HG02885 (cell line): ENCODE data around the gene SDR9C7.
A peak's percentile ranks its signal among the peaks of the same experiment; 100 is the strongest.
"Not testable (repeated sequence)": the region's sequence is repeated elsewhere in the genome, so short reads cannot be mapped to it uniquely, and the experiment has no call there.

Experiments
- ATAC-seq: cut with Tn5 transposase; IDR thresholded peaks from one replicate; pipeline ENCODE4 v1.9.1; 2021; ENCODE audit warnings: mild to moderate bottlenecking; ENCODE audit not compliant: unreplicated experiment, poor library complexity

Gene SDR9C7

DNA sequence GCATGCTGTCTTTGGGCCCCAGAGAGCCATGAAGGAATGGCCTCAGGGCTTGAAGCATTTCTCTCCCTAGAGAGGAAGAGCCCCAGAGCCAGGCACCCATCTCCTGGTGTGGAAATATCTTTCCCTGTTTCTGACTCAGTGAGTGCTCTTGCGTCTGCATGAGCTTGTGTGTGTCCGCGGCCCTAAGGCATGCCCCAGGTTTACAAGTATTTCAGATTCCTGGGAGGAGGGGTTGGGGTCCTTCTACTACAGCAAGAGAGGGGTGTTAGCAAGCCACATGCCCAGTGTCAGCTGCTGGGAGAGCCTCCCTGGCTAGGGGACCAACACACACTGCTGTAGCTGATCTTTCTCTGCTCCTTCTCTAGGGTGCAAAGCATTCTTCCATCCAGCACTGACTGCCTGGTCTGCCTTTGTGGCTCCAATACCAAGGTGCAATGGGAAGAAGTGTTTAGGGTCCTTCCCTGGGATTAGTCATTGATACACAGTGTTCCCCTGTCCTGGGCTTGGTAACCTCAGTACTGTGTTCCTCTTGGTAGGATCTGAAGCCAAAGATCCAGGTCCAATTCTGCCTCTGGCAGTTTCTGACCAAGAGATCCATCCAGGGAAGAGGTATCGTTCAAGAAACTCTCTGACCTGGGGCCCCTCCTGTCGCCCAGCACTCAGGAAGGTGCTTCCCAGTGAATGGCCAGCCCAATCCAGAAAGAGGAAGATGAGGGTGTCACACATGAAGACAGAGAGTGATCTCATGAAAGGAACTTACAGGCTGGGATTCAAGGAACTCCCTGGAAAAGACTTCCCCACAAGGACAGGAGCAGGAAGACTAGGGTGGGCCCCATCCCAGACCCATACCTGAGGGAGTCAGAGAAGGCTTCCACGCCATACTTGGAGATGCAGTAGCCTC lies 20.1 kb upstream of the SDR9C7 start:
- ATAC-seq: no peak

- ATAC-seq: no peak
Observed at GRCh38 chr12:56953314-56953713, 19.1 kb upstream of the SDR9C7 start.

- ATAC-seq: no peak
Observed at GRCh38 chr12:56951582-56952339, 17.6 kb upstream of the SDR9C7 start.

DNA sequence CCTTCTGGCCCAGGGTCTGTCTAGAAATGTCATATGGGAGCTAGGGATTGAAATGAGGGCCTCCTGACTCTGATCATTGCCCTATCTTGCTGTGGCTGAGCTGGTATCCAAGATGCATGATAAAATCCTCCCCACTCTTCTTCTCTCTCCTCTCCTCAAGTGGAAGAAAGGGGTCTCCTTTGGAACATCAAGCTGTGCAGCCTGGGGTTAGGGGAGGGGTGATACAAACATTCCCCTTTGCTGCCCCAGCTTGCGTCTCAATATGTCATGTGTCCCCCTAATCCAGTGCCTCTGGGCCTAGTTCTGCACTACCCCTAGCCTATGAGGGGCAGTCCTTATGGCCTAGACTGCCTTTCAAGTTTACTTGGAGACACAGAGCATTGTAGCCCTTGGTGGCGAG lies 14.7 kb upstream of the SDR9C7 start:
- ATAC-seq: no peak

GRCh38 chr12:56948457-56948777 lies 14.2 kb upstream of the SDR9C7 start:
- no peak for ATAC-seq

- no peak for ATAC-seq
Observed at GRCh38 chr12:56947633-56948456, 13.6 kb upstream of the SDR9C7 start.

DNA sequence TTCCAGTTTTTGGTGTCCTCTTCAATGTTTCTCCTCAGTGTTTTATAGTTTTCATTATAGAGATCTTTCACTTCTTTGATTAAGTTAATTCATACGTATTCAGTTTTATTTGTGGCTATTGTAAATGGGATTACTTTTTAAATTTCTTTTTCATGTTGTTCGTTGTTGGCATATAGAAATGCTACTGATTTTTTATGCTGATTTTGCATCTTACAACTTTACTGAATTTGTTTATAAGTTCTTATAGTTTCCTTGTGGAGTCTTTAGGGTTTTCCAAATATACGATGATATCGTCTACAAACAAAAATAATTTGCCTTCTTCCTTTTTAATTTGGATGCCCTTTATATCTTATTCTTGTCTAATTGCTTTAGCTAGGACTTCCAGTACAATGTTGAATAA lies 9.7 kb upstream of the SDR9C7 start:
- ATAC-seq: no peak

DNA sequence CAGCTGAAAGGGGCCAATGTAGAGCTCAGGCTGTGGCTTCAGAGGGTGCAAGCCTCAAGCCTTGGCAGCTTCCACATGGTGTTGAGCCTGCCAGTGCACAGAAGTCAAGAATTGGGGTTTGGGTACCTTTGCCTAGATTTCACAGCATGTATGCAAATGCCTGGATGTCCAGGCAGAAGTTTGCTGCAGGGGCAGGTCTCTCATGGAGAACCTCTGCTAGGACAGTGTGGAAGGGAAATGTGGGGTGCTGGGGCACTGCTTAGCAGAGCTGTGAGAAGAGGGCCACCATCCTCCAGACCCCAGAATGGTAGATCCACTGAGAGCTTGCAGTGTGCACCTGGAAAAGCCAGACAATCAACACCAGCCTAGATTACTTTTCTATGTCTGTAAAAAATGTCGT lies 9.2 kb upstream of the SDR9C7 start:
- ATAC-seq: not testable (repeated sequence)

- peak; percentile 74 for ATAC-seq
Observed at GRCh38 chr12:56941299-56942017, 7.2 kb upstream of the SDR9C7 start.

DNA sequence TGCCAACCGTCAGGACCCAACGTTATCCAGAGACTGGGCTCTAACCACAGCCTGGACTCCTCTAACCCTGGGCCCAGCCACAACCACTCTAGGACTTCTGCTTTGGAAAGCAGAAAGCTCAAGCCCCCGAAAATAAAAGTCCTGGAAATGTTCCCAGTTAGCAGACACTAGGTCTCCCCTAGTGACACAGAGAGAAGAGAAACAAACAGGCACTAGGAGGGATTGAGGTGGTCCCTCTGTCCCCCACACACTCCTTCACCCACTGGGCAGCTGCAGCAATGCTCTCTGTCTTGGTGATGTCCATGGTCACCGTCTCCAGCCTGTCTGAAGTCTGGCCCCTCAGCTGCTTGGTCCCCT lies 6.7 kb upstream of the SDR9C7 start:
- ATAC-seq: not testable (repeated sequence)

DNA sequence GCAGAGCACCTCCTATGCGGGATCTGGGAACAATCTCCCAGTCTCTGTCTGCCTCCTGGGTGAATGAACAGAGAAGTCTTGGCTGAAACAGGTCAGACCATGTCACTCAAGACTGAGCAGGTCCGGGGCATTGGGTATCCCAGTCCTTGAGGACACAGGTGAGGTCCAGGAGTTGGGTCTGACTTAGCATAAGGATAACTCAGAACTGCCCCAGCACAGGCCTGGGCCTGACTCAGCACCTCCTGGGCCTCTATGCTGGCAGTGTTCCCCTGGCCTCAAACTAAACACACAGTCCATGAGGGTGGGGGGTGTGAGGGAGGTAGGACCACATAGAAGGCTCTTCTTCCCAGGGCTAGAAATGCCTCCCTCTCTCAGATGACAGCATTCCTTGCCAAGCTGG lies 1.5 kb upstream of the SDR9C7 start:
- no peak for ATAC-seq

DNA sequence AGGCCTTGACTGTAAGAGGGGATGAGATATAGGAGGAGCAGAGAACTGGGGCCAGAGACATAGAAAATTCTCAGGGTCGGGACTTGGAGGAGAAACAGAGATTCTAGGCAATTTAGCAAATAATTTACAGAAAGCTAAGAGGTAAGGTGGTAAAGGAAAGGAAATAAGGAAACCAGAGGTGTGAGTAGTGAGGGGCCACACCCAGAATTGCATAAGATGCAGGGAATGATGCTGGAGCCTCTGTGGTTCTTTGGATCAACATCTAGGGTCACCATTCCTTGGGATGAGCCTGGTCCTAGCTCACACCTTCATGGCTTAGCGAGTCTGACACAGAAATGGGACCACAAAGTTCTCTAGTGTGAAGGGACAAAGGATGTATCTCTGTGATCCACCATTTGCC lies 949 bp upstream of the SDR9C7 start:
- no peak for ATAC-seq

- no peak for ATAC-seq
Observed at GRCh38 chr12:56932867-56933266, 1.3 kb downstream of the SDR9C7 start.

- no peak for ATAC-seq
Observed at GRCh38 chr12:56932146-56932545, 2.1 kb downstream of the SDR9C7 start.

DNA sequence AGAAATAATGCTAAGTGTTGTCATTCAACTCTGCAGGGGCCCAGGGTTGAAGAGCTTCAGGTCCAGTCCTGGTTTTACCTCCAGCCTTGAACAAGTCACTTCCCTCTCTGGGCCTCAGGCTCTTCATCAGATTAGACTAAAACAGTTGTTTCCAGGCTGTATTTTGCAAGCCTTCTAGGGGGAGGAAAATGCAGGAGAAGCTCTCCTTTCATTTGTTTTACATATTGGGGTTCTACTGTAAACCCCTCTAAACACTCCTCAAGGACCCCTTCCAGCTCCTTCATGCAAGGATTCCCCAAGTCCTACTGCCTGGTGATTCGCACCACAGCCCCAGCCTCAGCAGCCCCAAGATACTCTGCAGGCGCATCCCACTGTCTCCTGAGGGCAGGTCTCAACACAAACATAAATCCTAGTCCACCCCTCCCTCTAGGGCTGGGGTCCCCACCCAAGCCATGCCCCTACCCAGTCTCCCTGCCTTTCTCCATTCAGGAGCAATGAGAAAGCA lies 2.7 kb downstream of the SDR9C7 start:
- no peak for ATAC-seq

- no peak for ATAC-seq
Observed at GRCh38 chr12:56930241-56930640, 4.0 kb downstream of the SDR9C7 start.

DNA sequence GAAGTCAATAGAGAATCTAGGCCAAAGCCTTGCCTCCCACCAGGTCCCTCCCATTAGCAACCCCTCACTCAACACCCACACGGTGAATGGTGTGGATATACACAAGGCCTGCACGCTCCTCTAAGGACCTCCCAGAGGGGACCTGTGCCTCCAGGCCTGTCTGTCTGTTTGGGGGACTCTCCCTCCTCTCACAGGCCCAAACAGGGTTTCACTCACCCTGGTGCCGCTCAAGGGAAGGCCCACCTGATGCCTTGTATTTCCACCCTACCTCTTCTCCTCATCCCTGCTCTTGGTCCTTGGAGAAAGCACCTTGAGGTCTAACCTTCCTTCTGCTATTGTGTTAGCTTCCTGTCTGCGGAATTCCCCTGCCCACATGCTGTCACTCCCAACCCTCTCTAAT lies 4.4 kb downstream of the SDR9C7 start:
- ATAC-seq: no peak

DNA sequence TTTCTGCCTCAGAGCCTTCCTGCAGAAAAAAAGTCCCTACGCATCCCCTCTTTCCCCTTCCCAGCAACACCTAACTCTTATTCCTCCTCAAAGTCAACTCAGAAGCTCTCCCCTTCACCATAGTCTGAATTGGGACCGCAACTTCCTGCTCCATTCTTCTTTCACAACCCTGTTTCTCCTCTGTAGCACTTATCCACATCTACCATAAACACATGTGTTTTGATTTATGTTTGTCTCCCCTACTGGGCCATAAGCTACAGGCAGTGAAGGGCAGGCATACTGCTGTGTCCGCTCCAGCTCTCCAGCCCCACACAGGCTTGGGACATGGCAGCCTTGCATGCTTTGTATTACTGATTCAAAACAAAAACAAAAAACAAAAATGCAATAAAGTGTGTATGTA lies 5.9 kb downstream of the SDR9C7 start:
- no peak for ATAC-seq

- no peak for ATAC-seq
Observed at GRCh38 chr12:56927281-56927680, 6.9 kb downstream of the SDR9C7 start.

DNA sequence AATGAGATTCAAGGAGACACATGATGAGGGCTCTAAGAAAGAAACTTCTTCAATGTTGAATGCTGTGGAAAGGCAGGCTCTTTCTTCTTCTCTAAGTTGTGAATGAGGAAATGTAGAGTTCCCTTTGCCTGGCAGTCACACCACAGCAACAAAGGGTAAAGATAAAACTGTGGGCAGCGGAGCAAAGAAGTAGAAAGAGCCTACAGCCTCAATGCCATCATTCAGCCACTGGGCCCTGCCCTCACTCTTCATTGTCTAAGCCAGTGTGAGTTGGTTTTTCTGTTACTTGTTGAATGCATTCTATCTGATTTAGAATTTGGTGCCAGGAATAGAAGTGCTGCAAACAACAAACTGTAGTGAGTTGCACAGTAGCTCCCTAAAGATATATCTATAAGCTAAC lies 12.2 kb downstream of the SDR9C7 start:
- ATAC-seq: no peak
